GM11168 (cell line): Measurements from ENCODE around the gene TXNRD2.

ENCODE experiments used
- in situ Hi-C: fragments of 300-500 bp; cut with MboI; formaldehyde crosslinking; loops from one replicate; pipeline ENCODE4 v1.12.0; 2022; ENCODE audit warnings: low sequenced_read_pairs; ENCODE audit not compliant: unreplicated experiment

The TXNRD2 gene

GRCh38 chr22:19981171-19981960 is 39.7 kb upstream of the TXNRD2 start:
- in situ Hi-C loops, result no loop called here

GRCh38 chr22:19980766-19981165 is 39.1 kb upstream of the TXNRD2 start:
- in situ Hi-C loops, result no loop called here

GRCh38 chr22:19979712-19980493 is 38.3 kb upstream of the TXNRD2 start:
- in situ Hi-C loops, result no loop called here

GRCh38 chr22:19978748-19979147 is 37.1 kb upstream of the TXNRD2 start:
- in situ Hi-C loops, result no loop called here

GRCh38 chr22:19977296-19978243 is 36.0 kb upstream of the TXNRD2 start:
- in situ Hi-C loops, result no loop called here

- in situ Hi-C loops, result no loop called here
Observed at GRCh38 chr22:19976671-19977070, 35.1 kb upstream of the TXNRD2 start.

- in situ Hi-C loops, result no loop called here
Observed at GRCh38 chr22:19975707-19976035, 34.1 kb upstream of the TXNRD2 start.

GRCh38 chr22:19974935-19975706 is 33.5 kb upstream of the TXNRD2 start:
- in situ Hi-C loops, result no loop called here

GRCh38 chr22:19974268-19974861 is 32.7 kb upstream of the TXNRD2 start:
- in situ Hi-C loops, result no loop called here

GRCh38 chr22:19973551-19974267 is 32.1 kb upstream of the TXNRD2 start:
- in situ Hi-C loops, result no loop called here

- in situ Hi-C loops, result no loop called here
Observed at GRCh38 chr22:19972652-19973550, 31.3 kb upstream of the TXNRD2 start.

- in situ Hi-C loops, result no loop called here
Observed at GRCh38 chr22:19972251-19972650, 30.6 kb upstream of the TXNRD2 start.

GRCh38 chr22:19971276-19972124 is 29.9 kb upstream of the TXNRD2 start:
- in situ Hi-C loops, result no loop called here

- in situ Hi-C loops, result no loop called here
Observed at GRCh38 chr22:19970479-19971275, 29.1 kb upstream of the TXNRD2 start.

GRCh38 chr22:19970031-19970478 is 28.4 kb upstream of the TXNRD2 start:
- in situ Hi-C loops, result no loop called here
